WTC11 (cell line): ENCODE results near the gene FZR1. TPM values are rescaled to one million over a fixed set of nuclear protein-coding genes. Genes with fewer than 3 reads are reported as not detected.

ENCODE experiments used
- ATAC-seq: fragments of 200-7000 bp; cut with Tn5 transposase; 2 replicates; pipeline ENCODE4 v1.10.0; 2021; ENCODE audit warnings: mild to moderate bottlenecking, moderate library complexity
- CTCF ChIA-PET: fragments of 300-600 bp; sonication (Branson Sonifier 250); formaldehyde crosslinking; loops from one replicate; lab custom pipeline; 2021; ENCODE audit warnings: antibody characterized with exemption; lab: Charles Lee
- POLR2A ChIA-PET: fragments of 350-600 bp; sonication (Branson Sonifier 250); formaldehyde crosslinking; loops from one replicate; lab custom pipeline; 2021; ENCODE audit warnings: antibody characterized with exemption; lab: Charles Lee
- DNase-seq: peaks from one replicate; pipeline ENCODE4 v3.0.0; 2021; ENCODE audit warnings: low spot score
- H3K27ac Mint-ChIP-seq: 2 replicates; pipeline ENCODE4 v1.8.0; 2021; ENCODE audit warnings: mixed read lengths
- H3K27me3 Mint-ChIP-seq: 2 replicates; pipeline ENCODE4 v1.8.0; 2021; ENCODE audit warnings: low read depth, mild to moderate bottlenecking, moderate library complexity, mixed read lengths
- H3K36me3 Mint-ChIP-seq: 2 replicates; pipeline ENCODE4 v1.8.0; 2021; ENCODE audit warnings: mixed read lengths
- H3K4me1 Mint-ChIP-seq: 2 replicates; pipeline ENCODE4 v1.8.0; 2022; ENCODE audit warnings: mixed read lengths
- H3K4me3 Mint-ChIP-seq: 2 replicates; pipeline ENCODE4 v1.8.0; 2021; ENCODE audit warnings: mild to moderate bottlenecking, moderate library complexity, mixed read lengths
- H3K9me3 Mint-ChIP-seq: 2 replicates; pipeline ENCODE4 v1.8.0; 2021; ENCODE audit warnings: mixed read lengths
- E2F4 ChIP-seq: sonication (generic); formaldehyde crosslinking; IDR thresholded peaks from 2 replicates; pipeline ENCODE4 v1.8.1; 2022; ENCODE audit warnings: low read depth, mild to moderate bottlenecking, moderate library complexity, missing genetic modification reagents, borderline replicate concordance
- E2F5 ChIP-seq: sonication (generic); formaldehyde crosslinking; IDR thresholded peaks from 2 replicates; pipeline ENCODE4 v1.8.1; 2022; ENCODE audit warnings: mild to moderate bottlenecking, moderate library complexity, missing genetic modification reagents
- FOXP4 ChIP-seq: sonication (generic); formaldehyde crosslinking; IDR thresholded peaks from 2 replicates; pipeline ENCODE4 v1.8.0; 2022; ENCODE audit warnings: mild to moderate bottlenecking, missing genetic modification reagents
- JAZF1 ChIP-seq: fragments of 250-450 bp; sonication (Bioruptor Pico); IDR thresholded peaks from 2 replicates; pipeline ENCODE4 v1.9.0; 2021; ENCODE audit warnings: moderate library complexity, mild to moderate bottlenecking, inconsistent platforms
- MAX ChIP-seq: sonication (generic); formaldehyde crosslinking; IDR thresholded peaks from 2 replicates; pipeline ENCODE4 v1.8.0; 2022; ENCODE audit warnings: mild to moderate bottlenecking, missing genetic modification reagents
- MXD4 ChIP-seq: fragments of 250-450 bp; sonication (Bioruptor Pico); IDR thresholded peaks from 2 replicates; pipeline ENCODE4 v1.8.0; 2021; ENCODE audit warnings: mild to moderate bottlenecking, moderate library complexity, borderline replicate concordance
- MYBL2 ChIP-seq: sonication (generic); formaldehyde crosslinking; IDR thresholded peaks from 2 replicates; pipeline ENCODE4 v1.8.1; 2023; ENCODE audit warnings: mild to moderate bottlenecking, moderate library complexity, missing genetic modification reagents
- NFATC4 ChIP-seq: fragments of 250-450 bp; sonication (Bioruptor Pico); IDR thresholded peaks from 2 replicates; pipeline ENCODE4 v1.9.0; 2021; ENCODE audit warnings: mild to moderate bottlenecking
- NR1H2 ChIP-seq: sonication (generic); formaldehyde crosslinking; IDR thresholded peaks from 2 replicates; pipeline ENCODE4 v1.9.0; 2021; ENCODE audit warnings: mild to moderate bottlenecking, moderate library complexity, missing genetic modification reagents
- NR2C2 ChIP-seq: sonication (generic); formaldehyde crosslinking; IDR thresholded peaks from 2 replicates; pipeline ENCODE4 v1.8.0; 2022; ENCODE audit warnings: mild to moderate bottlenecking, missing genetic modification reagents
- OVOL2 ChIP-seq: fragments of 250-450 bp; sonication (Bioruptor Pico); IDR thresholded peaks from 2 replicates; pipeline ENCODE4 v1.9.0; 2021; ENCODE audit warnings: mild to moderate bottlenecking, borderline replicate concordance
- PRRX2 ChIP-seq: fragments of 250-450 bp; sonication (Bioruptor Pico); IDR thresholded peaks from 2 replicates; pipeline ENCODE4 v1.8.0; 2021; ENCODE audit warnings: mild to moderate bottlenecking
- STAT6 ChIP-seq: sonication (generic); formaldehyde crosslinking; conservative IDR thresholded peaks from 2 replicates; pipeline ENCODE4 v1.8.1; 2023; ENCODE audit warnings: mild to moderate bottlenecking, low read depth, missing genetic modification reagents, moderate library complexity
- TCF7 ChIP-seq: sonication (generic); formaldehyde crosslinking; IDR thresholded peaks from 2 replicates; pipeline ENCODE4 v1.8.0; 2022; ENCODE audit warnings: mild to moderate bottlenecking, low read depth, missing genetic modification reagents, moderate library complexity
- USF1 ChIP-seq: sonication (generic); formaldehyde crosslinking; IDR thresholded peaks from 2 replicates; pipeline ENCODE4 v1.8.0; 2022; ENCODE audit warnings: mild to moderate bottlenecking, missing genetic modification reagents
- ZNF121 ChIP-seq: sonication (generic); formaldehyde crosslinking; IDR thresholded peaks from 2 replicates; pipeline ENCODE4 v1.8.0; 2023; ENCODE audit warnings: missing genetic modification reagents
- ZNF219 ChIP-seq: sonication (generic); formaldehyde crosslinking; IDR thresholded peaks from 2 replicates; pipeline ENCODE4 v1.8.0; 2023; ENCODE audit warnings: missing genetic modification reagents, mild to moderate bottlenecking, borderline replicate concordance
- ZNF263 ChIP-seq: sonication (generic); formaldehyde crosslinking; IDR thresholded peaks from 2 replicates; pipeline ENCODE4 v1.8.1; 2022; ENCODE audit warnings: low read depth, mild to moderate bottlenecking, moderate library complexity, missing genetic modification reagents
- ZNF416 ChIP-seq: fragments of 250-450 bp; sonication (Bioruptor Pico); IDR thresholded peaks from 2 replicates; pipeline ENCODE4 v1.9.0; 2021; ENCODE audit warnings: mild to moderate bottlenecking, inconsistent platforms
- ZSCAN18 ChIP-seq: fragments of 250-450 bp; sonication (Bioruptor Pico); IDR thresholded peaks from 2 replicates; pipeline ENCODE4 v2.1.2; 2022; ENCODE audit warnings: mild to moderate bottlenecking, moderate library complexity
- total RNA-seq: library from RNA; stranded (reverse); gene quantifications from 3 replicates; pipeline ENCODE4 v1.2.3, GENCODE V29; 2021

Gene FZR1
- total RNA-seq, 1 experiment from 2014 or later: 60.8 TPM

GRCh38 chr19:3535235-3535535 is 29.1 kb downstream of the FZR1 start:
- POLR2A ChIA-PET: no interaction called here
- H3K27ac Mint-ChIP-seq: no peak overlapping the region
- no peak overlapping the region for H3K4me3 Mint-ChIP-seq

GRCh38 chr19:3535563-3535965 is 29.5 kb downstream of the FZR1 start:
- ATAC-seq: no peak
- H3K27ac Mint-ChIP-seq: no peak overlapping the region
- TF ChIP-seq MXD4 (no peak), ZNF121 (CRISPR knock-in tag) (no peak), NR1H2 (CRISPR knock-in tag) (no peak), E2F5 (CRISPR knock-in tag) (no peak), USF1 (CRISPR knock-in tag) (no peak), E2F4 (CRISPR knock-in tag) (no peak), TCF7 (CRISPR knock-in tag) (no peak), JAZF1 (no peak), FOXP4 (CRISPR knock-in tag) (no peak)

More at GRCh38 chr19:3535235-3535535, 29.1 kb downstream of the FZR1 start:
- TF ChIP-seq ZNF263 (CRISPR knock-in tag) (no peak), ZNF219 (CRISPR knock-in tag) (no peak), STAT6 (CRISPR knock-in tag) (no peak), OVOL2 (CRISPR knock-in tag) (no peak), MAX (CRISPR knock-in tag) (no peak), NR2C2 (CRISPR knock-in tag) (no peak), NFATC4 (no peak), MYBL2 (no peak), ZSCAN18 (CRISPR knock-in tag) (no peak), ZNF416 (no peak), USF1 (CRISPR knock-in tag) (no peak), E2F4 (CRISPR knock-in tag) (no peak), PRRX2 (CRISPR knock-in tag) (no peak)
- ATAC-seq (no peak), DNase-seq (no peak)
- no peaks in the 10 kb centered on the region for H3K27me3 Mint-ChIP-seq
- peaks cover 9% of the 10 kb centered on the region for H3K4me1 Mint-ChIP-seq
- H3K36me3 Mint-ChIP-seq: peaks cover 36% of the 10 kb centered on the region
- H3K9me3 Mint-ChIP-seq: peaks cover 4% of the 10 kb centered on the region
- CTCF ChIA-PET: interaction anchor here (3.9 kb wide), 1 partner anchor 10 kb away, joined by 12 read pairs; no protein-coding TSS in a partner anchor

More at GRCh38 chr19:3535563-3535965, 29.5 kb downstream of the FZR1 start:
- no peaks in the 10 kb centered on the region for H3K27me3 Mint-ChIP-seq
- ChIA-PET POLR2A (no interaction called here), CTCF (interaction anchor here (3.9 kb wide), 1 partner anchor 10 kb away, joined by 12 read pairs; no protein-coding TSS in a partner anchor)
- H3K36me3 Mint-ChIP-seq: peaks cover 36% of the 10 kb centered on the region
- H3K4me3 Mint-ChIP-seq: no peak overlapping the region
- no peak for DNase-seq
- peaks cover 9% of the 10 kb centered on the region for H3K4me1 Mint-ChIP-seq
- peaks cover 4% of the 10 kb centered on the region for H3K9me3 Mint-ChIP-seq
